Activated naive CD4-positive, alpha-beta T cell (primary cell): ENCODE measurements around the gene RAB3B.
"Not testable (repeated sequence)": the region's sequence is repeated elsewhere in the genome, so short reads cannot be mapped to it uniquely, and the experiment has no call there.

Source experiments
- DNase-seq, 4 experiments: peaks; one replicate each; lab custom pipeline; 2025; lab: John Stamatoyannopoulos, UW

Gene RAB3B

DNA sequence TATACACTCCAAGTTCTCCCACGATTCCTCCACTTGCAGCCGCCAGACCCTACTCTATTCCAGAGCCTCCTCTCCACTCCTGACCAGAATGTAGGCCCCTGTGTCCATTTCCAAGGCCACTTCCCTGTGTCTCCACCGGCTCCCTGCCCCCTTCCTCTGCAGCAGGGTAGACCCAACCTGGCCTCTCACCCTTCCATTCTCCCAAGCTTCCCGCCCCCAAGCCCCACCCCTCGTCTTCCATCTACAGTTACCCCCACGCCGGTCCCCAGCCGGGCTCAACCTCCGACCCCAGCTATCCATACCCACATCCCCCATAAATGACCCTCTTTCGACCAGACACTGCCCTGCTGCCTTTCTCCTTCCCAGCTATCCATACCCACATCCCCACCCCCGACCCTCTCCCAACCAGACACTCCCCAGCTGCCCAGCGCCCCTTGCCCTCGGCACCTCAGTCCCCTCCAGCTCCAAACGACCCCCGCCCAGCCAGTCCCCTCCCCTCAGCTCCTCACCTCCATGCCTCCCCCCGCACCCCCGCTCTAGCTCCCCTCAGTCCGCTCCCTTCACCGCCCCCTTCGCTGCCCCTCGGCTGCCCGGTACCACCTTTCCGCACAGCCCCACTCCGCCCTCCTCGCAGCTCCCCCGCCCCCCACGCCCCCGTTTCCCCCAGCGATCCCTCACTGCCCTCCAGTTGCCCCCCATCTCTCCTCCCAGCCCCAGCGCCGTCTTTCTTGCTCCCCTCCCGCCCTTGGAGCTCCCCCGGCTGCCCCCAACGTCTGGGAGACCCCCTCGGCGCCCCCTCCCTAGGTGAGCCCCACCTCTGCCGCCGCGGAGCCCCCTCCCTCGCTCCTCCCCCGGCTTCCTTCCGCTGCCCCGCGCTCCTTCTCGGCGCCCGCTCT is 670 bp downstream of the RAB3B start:
- DNase-seq, result no peak

DNA sequence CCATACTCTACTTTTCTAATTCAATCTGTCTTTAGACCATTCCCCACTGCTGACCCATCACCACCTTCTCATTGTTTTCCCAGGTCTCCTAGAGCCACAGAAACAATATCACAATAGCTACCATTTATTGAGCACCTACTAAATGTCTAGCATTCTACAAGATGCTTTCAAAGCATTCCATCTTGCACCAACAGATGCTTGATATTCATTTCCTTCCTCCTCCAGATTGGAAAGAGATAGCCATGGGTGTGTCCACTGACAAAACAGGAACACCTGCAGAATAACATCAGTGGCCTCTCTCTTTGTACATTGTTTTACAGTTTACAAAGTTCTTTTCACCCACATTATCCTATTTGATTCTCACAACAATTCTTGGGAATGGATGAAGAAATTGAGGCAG is 2.2 kb downstream of the RAB3B start:
- DNase-seq, result no peak

DNA sequence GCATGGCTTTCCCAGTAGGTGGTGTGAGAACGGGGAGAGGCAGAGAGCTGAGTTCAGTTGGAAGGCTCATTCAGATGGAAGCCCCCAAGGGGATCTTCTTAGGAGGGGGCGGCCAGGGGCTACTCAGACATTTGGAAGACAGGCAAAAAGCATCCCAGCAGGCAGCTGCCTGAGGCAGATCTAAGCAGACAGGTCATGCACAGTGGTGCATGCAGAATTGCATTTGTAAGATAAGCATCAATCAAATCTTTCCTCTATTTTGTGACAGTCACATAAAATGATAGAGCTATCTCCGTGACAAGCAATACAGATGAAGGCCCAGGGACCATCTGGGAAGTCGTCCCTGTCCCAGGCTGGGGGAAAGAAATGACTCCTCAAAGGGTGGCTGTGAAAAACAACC is 3.8 kb downstream of the RAB3B start:
- no peak for DNase-seq

DNA sequence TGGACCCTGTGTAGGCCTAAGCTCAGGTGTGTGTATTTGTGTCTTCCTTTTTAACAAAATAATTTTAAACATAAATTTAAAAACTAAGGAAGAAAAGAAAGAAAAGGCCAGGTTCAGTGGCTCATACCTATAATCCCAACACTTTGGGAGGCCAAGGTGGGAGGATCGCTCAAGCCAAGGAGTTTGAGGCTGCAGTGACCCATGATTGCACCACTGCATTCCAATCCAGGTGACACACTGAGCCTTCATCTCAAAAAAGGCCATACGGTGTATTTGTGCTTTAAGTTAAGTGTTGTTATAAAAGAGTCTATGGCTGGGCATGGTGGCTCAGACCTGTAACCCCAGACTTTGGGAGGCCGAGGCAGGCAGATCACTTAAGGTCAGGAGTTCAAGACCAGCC is 8.3 kb downstream of the RAB3B start:
- DNase-seq, result no peak

DNA sequence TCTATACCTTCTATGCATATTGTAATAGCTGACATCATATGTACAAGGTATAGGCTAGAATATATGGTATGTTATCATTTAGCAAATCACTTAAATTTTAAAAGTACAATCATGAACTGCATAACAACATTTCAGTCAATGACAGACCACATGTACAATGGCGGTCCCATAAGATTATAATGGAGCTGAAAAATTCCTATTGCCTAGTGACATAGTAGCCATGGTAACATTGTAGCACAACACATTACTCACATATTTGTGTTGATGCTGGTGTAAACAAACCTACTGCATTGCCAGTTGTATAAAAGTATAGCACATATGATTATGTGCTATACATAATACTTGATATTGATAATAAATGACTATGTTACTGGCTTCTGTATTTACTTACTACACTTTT is 8.9 kb downstream of the RAB3B start:
- DNase-seq, result no peak

DNA sequence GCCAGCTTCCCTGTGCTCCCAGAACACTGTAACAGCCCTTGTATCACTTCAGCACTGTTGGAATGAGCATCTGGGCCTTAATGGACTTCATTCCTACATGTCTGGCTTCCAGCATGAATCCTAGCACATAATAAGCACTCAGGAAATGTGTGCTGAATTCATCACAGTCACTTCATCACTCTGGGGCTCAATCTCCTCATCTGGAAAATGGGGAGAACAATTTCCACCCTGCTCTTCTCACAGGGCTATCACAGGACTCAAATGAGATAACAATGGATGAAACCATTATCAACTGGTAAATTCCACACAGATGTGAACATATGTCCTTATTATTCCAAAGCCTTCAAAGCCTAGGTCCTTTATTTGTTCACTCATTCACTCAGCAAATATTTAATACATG is 12.4 kb downstream of the RAB3B start:
- no peak for DNase-seq

DNA sequence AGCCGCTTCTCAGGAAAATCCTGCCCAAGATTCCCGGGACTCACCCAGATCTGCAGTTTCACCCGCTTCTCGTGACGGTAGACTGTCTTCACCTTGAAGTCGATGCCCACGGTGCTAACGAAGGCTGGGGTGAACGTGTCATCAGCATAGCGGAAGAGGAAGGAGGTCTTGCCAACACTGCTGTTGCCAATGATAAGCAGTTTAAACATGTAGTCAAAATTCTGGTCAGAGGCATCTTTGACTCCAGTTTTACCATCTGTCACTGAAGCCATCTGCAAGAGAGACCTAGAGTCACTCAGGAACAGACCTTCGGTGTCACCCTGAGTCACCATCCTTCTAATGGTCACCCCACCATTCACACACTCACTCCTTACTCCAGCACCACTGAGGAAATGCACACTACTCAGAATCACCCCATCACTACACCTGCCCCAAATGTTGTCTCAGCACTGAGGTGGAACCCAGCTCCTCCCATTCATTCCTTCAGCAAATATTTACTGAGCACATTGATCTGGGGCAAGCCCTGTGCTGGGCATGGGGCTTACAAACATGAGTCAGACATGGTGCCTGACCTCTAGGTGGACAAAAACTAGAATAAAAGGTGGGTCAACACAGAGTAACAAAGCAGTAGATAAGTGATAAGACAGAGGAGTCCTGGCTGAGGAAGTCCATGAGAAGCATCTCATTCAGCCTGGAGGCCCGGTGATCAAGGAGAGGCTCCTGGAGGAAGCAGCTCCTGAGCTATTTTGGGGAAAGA is 13.5 kb downstream of the RAB3B start:
- no peak for DNase-seq

DNA sequence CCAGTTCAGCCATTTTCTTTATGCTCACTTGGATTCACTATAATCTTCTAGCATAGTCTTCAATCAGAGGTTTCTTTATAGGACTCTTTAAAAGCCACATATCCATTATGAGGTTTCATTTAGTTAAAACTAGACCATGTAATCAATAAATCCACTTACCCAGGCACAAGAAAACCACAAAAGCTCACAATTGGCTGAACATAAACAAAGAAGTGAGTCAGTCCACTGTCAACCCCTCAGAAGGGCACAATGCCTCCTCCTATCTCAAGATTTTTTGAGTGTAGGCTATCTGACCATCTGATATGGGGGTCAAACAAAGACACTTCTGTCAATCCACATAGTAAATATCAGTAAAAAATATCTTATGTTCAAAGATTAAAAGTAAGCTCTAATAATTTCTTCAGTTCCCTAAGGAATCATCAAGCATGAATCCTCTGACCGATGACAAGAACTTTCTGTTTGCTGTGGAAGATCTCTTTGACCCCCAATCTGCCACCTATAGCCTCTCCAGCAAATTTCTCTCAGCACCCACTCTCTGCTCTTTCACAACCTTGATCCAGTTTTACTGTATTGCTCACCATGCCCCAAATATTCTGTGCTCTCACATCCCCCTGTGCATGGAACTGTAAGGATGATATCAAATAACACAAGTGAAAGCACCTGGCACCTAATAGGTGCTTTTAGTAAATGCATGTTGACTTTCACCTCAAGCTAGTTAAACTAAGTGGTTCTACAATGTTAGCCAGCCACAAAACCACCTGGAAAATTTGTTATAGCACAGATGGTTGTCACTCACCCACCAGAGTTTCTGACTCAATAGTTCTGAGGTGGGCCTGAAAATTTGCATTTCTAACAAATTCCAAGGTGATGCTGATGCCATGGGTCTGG is 16.7 kb downstream of the RAB3B start:
- DNase-seq, result no peak

DNA sequence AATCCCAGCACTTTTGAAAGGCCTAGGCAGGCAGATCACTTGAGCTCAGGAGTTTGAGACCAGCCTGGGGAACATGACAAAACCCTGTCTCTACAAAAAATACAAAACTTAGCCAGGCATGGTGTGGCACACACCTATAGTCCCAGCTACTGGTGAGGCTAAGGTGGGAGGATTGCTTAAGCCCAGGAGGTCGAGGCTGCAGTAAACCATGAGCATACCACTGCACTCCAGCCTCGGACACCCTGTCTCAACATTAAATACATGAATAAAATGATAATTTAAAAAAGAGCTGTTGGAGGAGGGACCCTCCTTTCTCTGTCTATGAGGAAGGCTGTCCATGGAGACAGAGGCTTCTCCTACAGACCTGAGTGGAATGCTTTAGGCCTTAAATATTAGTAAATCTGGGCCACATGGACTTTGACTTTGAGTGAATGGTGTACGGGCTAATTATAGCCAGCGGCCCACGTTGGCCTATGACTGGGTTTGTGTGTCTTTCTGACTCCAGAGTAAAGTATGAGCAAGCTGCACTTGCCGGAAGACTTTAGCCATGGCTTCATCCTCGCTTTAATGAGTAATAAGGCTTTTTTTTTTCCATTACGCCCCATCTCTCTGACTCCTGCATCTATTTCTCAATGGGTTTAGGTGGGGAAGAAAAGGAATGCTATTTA is 21.3 kb downstream of the RAB3B start:
- DNase-seq, result no peak

DNA sequence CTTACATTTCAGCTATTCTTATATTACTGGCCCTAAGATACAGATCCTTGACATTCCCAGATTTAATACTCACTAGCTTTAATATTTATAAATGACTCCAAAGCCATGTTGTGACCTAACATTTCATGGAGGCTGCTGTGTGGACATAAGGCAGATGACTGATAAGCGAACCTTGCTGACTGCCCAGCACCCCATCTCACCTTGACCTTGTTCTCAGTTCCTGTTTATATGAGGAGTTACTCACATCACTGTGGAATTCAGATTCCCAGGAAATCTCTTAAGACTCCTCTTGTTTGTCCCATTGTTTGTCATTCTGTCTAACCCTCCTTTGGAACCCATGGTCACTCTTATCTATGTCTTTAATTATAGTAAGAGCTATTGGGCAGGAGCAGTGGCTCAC is 21.9 kb downstream of the RAB3B start:
- no peak for DNase-seq

DNA sequence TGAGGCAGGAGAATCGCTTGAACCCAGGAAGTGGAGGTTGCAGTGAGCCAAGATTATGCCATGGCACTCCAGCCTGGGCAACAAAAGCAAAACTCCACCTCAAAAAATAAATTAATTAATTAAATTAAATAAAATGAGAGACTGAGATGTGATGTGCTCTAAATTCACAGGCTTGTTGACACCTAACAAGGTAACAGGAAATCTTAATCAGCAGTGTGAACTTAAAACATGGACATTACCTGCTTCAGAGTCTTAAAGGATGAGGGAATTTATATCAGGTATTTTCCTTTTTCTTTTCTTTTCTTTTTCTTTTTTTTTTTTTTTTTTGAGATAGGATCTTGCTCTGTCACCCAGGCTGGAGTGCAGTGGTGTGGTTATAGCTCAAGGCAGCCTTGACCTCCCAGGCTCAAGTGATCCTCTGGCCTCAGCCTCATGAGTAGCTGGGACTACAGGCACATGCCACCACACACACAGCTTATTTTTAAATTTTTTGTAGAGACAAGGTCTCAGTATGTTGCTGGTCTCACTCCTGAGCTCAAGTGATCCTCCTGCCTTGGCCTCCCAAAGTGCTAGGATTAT is 23.2 kb downstream of the RAB3B start:
- not testable (repeated sequence) for DNase-seq

DNA sequence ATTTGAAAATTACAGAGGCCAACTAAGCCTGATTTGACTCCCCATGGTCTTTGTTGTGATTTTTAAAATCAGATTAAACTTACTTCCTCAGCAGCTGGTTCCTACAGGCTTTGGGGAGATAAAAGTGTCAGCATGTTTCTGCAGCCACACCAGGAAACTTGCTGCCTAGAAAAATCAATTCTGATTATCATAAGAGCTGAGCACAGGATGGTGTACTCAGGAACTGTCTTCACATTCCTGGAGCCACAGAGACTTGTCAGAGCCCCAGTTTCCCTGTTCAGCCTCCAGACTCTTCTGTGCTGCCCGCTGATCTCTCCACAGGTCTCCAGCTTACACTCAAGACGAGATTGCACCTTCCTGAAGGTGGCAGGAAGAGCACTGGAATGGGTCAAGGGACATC is 23.9 kb downstream of the RAB3B start:
- DNase-seq, result no peak

DNA sequence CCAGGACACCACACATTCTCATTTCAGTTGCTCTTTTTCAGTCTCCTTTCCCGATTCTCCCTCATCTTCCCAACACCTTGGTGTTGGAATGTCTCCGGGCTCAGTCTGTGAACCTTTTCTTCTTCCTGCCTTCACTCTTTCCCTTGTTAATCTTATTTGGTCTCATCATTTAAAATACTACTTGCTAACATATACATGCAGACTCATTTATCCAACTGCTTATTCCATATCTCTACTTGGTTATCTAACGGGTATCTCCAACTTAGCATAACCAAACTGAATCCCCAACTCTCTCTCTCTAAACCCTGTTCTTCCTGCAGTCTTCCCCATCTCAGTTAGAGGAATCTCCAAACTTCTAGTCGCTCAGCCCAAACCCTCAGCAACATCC is 26.2 kb downstream of the RAB3B start:
- DNase-seq, result no peak

DNA sequence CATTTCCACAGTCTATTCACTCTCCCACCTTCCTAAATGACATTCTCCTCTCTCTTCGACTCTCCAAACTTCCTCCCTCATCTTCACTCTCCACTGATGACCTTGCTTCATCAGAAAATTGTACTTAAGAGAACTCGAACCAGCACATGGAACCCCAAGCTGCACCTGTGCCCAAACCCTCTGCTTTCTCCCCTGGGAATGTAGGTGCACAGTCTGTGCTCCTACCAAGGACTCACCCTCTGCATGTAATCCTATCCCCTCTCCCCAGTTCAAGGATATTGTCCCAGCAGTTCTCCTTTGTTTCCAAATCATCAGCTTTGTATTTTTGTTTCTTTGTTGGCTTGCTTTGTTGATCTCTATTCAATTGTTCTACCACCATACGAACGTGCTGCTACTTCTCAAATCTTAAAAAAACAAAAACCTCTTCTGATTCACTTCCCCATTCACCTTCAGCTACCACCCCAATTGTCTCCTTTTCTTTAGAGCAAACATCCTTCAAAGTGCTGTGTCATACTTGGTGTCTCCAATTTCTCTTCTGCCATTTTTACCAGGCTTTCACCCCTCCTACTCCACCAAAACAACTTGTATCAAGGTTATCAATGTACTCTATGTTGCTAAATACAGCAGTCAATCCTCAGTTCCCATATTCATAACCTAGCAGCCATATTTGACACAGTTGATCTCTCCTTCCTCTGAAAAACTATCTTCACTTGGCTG is 26.8 kb downstream of the RAB3B start:
- no peak for DNase-seq

DNA sequence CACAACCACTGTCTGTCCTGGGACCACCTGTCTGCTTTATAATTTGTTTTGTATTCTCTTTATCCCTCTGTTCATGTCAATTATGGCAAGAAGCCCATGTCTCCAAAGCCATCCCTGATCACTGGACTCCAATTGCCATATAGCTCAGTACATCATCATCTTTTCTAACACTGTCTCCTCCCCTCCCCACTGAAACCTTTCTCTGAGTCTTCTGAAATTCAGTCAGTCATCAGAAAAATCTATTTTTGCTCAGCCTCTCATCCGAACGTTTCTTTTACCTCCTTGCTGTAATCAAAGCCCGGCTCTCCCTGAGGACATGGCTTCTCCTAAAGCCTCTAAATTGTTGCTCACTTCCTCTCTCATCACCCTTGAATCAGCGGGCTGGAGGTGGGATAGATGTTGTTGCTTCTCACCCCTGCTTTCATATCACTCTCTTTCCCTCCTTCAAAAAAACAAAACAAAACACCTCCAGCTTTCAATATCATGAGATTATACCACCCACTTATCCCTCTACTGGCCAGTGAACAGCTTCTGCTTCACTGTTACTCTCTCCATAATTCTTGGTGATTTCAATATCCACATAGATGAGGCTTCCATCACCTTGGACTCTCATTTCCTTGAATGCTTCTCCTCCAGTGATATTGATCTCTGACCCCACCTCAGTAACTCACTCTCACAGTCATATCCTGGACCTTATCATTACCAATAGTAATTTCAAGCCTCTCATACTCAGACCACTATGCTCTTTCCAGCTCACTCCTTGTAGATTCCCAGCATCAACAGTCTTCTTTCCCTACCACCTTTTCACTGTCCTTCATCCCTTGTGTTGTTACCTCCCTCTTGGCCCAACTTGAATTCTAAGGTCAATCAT is 27.8 kb downstream of the RAB3B start:
- DNase-seq, result no peak

DNA sequence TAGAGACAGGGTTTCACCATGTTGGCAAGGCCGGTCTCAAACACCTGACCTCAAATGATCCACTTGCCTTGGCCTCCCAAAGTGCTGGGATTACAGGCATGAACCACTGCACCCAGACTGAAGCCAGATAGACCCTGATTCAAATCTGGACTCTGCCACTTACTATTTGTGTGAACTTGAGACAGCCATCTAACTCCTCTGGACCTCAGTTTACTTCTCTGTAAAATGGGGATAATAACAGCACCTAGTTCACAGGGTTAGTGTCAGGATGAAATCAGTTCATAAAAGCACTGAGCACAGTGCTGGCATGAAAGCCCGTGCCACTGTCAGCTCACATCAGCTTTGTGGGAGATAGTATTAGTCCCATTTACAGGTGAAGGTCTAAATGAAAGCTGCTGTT is 28.5 kb downstream of the RAB3B start:
- no peak for DNase-seq

DNA sequence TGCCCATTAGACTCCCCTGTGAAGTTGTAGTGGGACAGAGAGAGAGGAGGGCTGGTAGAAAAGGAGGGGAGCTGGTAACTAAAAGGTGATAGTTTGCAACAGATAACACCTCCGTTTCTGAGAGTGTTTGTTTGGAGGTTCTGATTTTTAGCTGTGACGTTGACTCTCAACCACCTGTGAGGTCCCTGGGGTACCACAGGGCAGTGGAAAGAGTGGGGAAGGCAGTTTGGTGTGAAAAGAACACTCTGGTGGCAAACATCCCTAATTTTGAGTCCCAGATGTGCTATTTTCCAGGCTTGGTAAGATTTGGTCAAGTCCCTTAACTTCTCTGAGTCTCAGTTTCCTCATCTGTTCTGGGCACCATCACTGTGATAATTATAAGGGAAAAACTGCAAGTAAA is 29.3 kb downstream of the RAB3B start:
- no peak for DNase-seq

DNA sequence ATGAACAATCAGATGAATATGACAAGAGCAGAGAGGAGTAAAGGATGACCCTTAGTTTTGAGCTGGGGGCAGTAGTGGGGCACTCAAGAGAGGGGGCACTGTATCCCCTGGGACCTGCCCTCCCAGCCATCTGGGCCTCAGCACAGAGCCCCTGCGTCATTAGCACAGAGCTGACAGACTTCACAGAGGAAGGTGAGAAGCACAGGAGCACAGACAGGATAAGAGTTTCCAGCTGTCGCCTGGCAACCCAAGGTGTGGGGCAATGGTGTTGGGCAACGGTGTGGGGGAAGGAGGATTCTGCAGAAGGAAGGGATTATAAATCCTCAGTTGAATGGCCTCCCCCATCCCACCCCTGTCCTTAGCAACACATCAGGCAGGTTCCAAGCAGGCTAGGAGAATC is 30.2 kb downstream of the RAB3B start:
- DNase-seq, result no peak

DNA sequence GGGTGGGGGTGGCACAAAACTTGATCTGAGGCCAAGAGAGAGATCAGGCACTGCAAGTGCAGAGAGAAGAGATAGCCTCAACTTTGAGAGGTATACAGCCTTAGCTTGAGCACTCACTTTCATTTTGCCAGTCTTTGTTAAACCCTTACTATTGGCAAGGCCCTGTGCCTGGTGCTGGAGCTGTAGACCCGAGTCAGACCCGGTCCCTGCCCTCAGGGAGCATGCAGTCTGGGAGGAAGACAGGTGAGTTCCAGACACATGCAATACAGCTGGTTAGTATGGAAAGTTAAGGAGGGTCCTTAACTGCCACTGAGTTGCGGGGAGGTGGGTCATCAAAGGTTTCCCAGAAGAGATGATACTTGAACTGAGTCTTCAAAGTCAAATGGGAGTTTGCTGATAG is 31.7 kb downstream of the RAB3B start:
- DNase-seq, result no peak

DNA sequence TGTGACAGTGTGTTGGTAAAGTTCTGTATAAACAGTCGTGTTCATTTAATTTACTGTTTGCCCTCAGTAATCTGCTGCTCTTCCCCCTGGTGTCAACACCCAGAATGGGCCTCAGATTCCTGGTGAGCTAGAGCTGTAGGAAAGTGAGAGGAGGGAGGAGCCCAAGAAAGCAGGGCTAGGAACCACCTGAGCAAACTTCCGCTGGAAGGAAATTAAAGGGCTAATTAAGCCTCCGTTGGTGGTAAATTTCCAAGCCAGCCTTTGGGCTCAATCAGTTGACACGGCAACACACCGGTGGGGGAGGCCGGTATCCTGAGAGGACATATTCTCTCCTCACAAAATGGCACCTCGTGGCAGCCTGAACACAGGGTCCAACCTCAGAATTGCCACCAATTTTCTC is 32.9 kb downstream of the RAB3B start:
- no peak for DNase-seq
